Heart left ventricle (tissue), 13 donors: ENCODE measurements around the gene UBR3.

ENCODE experiments used
- CTCF ChIP-seq, 12 donors: fragments of 200-600 bp; sonication (generic) in 4 of 12; IDR thresholded peaks; one replicate each; pipeline versions ENCODE4 v1.5.0 to v1.8.0; 2018 to 2022; ENCODE audit warnings: antibody characterized with exemption in 12 of 12, mild to moderate bottlenecking in 5 of 12
- POLR2A ChIP-seq, 2 donors: fragments of 450-650 bp; IDR thresholded peaks; one replicate each; pipeline ENCODE4 v1.6.1; 2017; ENCODE audit warnings: antibody characterized with exemption in 2 of 2, mild to moderate bottlenecking in 2 of 2, moderate library complexity in 2 of 2
- donor health status: ischemic (EF 13 %, LVEDD 7.1; RV severe dilation, severe dysfunction).
- donor health status: DM: no; HTN: yes; CAD: no.
- donor health status: DM: no; HTN: no; CAD: no.
- donor health status: ischemic (EF 25% LVEDD 6.9; RV normal size, moderate dysfunction).
- donor health status: ischemic (EF 25% LVEDD 5.7; RV mildly dilated, moderate dysfunction).
- donor health status: ischemic (EF 35%, LVEDD 5.7; RV mildly dilated, moderate dysfunction).
- donor health status: nonischemic (EF 11% LVEDD 7.7; RV severe dilation, severe dysfunction).
- donor health status: DM: yes; HTN: yes; CAD: no.
- donor health status: PGD.
- donor health status: ischemic (EF 29% LVEDD 5.4; RV normal size, mild dysfunction).
- donor health status: nonischemic (EF 23%, LVEDD 6.1; RV moderate dilation, normal function).

DNA sequence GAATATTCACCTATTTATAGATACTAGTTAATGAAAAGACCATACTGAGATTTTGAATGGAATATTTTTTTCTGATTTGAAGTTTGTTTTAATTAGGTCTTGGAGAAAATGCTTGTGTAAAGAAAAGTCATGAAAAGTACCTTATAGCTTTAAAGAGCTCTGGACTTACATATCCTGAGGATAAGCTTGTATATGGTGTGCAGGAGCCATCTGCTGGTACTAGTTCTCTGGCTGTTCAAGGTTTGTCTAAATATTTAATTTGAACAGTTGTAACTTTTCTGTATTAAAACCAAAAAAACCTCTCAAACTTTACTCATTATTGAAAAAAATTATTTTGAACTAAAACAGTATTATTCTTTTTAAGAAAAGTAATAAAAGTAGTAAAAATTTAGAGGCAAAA, 50.1 kb downstream of the UBR3 start:
- TF ChIP-seq CTCF (IDR thresholded peaks at IDR 0.05): peak in 11 of 12 donors; percentile 10 to 55 (median 43)
- TF ChIP-seq POLR2A (IDR thresholded peaks at IDR 0.05): no peak
